ENCODE results near the gene RASGEF1C.

DNA sequence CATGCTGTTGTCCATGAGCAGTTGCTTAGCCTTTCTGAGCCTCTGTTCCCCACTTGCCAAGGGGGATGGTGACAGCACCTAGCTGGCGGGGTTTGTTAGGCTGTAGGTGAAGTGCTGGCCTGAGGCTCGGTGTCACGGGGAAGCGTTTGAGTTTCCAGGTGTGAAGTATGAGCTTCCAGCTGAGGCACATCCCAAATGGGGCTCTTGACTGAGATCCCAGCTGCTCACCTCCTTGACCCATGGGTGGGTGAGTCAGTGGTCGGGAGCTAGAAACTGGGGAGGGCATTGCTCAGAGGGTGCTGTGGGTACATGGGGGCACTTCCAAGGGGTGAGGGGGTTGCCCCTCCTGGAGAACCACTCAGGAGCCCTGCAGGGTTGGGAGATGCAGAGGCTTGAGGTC, 111.1 kb downstream of the RASGEF1C start:
- TF ChIP-seq, protein P1, sequence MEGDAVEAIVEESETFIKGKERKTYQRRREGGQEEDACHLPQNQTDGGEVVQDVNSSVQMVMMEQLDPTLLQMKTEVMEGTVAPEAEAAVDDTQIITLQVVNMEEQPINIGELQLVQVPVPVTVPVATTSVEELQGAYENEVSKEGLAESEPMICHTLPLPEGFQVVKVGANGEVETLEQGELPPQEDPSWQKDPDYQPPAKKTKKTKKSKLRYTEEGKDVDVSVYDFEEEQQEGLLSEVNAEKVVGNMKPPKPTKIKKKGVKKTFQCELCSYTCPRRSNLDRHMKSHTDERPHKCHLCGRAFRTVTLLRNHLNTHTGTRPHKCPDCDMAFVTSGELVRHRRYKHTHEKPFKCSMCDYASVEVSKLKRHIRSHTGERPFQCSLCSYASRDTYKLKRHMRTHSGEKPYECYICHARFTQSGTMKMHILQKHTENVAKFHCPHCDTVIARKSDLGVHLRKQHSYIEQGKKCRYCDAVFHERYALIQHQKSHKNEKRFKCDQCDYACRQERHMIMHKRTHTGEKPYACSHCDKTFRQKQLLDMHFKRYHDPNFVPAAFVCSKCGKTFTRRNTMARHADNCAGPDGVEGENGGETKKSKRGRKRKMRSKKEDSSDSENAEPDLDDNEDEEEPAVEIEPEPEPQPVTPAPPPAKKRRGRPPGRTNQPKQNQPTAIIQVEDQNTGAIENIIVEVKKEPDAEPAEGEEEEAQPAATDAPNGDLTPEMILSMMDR (IDR thresholded peaks at IDR 0.05): no peak
- no peak for TF ChIP-seq POLR2A (IDR thresholded peaks at IDR 0.05)

All from lower leg skin (tissue), 3 donors.